ENCODE results near the gene LGSN.
"Not testable (repeated sequence)": the region's sequence is repeated elsewhere in the genome, so short reads cannot be mapped to it uniquely, and the experiment has no call there.

LGSN gene

GRCh38 chr6:63303476-63303875 lies 16.3 kb downstream of the LGSN start:
- no peak for DNase-seq

- DNase-seq = no peak
These were observed 20.1 kb downstream of the LGSN start for GRCh38 chr6:63299667-63300066.

- no peak for DNase-seq
These were observed 24.1 kb downstream of the LGSN start for GRCh38 chr6:63295553-63296194.

GRCh38 chr6:63290492-63291058 lies 29.2 kb downstream of the LGSN start:
- DNase-seq = no peak

- DNase-seq = no peak
These were observed 30.4 kb downstream of the LGSN start for GRCh38 chr6:63289269-63289872.

- DNase-seq = no peak
These were observed 39.1 kb downstream of the LGSN start for GRCh38 chr6:63280639-63281180.

GRCh38 chr6:63278916-63279315 lies 40.9 kb downstream of the LGSN start:
- DNase-seq = no peak

- no peak for DNase-seq
These were observed 43.8 kb downstream of the LGSN start for GRCh38 chr6:63275953-63276352.

GRCh38 chr6:63274795-63275430 lies 44.9 kb downstream of the LGSN start:
- not testable (repeated sequence) for DNase-seq

GRCh38 chr6:63272397-63272796 lies 47.4 kb downstream of the LGSN start:
- DNase-seq = no peak

GRCh38 chr6:63269470-63269869 lies 50.3 kb downstream of the LGSN start:
- no peak for DNase-seq

GRCh38 chr6:63268574-63268973 lies 51.2 kb downstream of the LGSN start:
- DNase-seq = no peak

GRCh38 chr6:63267828-63268227 lies 52.0 kb downstream of the LGSN start:
- DNase-seq = no peak

GRCh38 chr6:63267046-63267445 lies 52.7 kb downstream of the LGSN start:
- DNase-seq = no peak

GRCh38 chr6:63263444-63263843 lies 56.3 kb downstream of the LGSN start:
- no peak for DNase-seq

- no peak for DNase-seq
These were observed 58.0 kb downstream of the LGSN start for GRCh38 chr6:63261820-63262219.

- no peak for DNase-seq
These were observed 60.6 kb downstream of the LGSN start for GRCh38 chr6:63259153-63259552.

GRCh38 chr6:63249875-63250482 lies 69.8 kb downstream of the LGSN start:
- no peak for DNase-seq

GRCh38 chr6:63246581-63246980 lies 73.2 kb downstream of the LGSN start:
- no peak for DNase-seq

GRCh38 chr6:63245909-63246308 lies 73.9 kb downstream of the LGSN start:
- DNase-seq = no peak

- DNase-seq = no peak
These were observed 74.4 kb downstream of the LGSN start for GRCh38 chr6:63245420-63245819.

GRCh38 chr6:63236398-63236817 lies 83.4 kb downstream of the LGSN start:
- DNase-seq = no peak

GRCh38 chr6:63230511-63230910 lies 89.3 kb downstream of the LGSN start:
- not testable (repeated sequence) for DNase-seq
